H9 (cell line): ENCODE measurements around the gene MYOF. TPM values are rescaled to one million over a fixed set of nuclear protein-coding genes. Genes with fewer than 3 reads are reported as not detected.

Experiments used
- DNase-seq: peaks from one replicate; pipeline ENCODE4 v3.0.0-alpha.2; 2017
- H2AFZ ChIP-seq: one replicate; pipeline ENCODE4 v1.6.1; 2013; ENCODE audit warnings: mild to moderate bottlenecking, low read length, control low read depth, moderate library complexity
- H2AK5ac ChIP-seq: 2 replicates; pipeline ENCODE4 v1.6.1; 2013; ENCODE audit warnings: low read length, control low read depth, mixed read lengths; ENCODE audit not compliant: insufficient read length
- H2BK120ac ChIP-seq: one replicate; pipeline ENCODE4 v1.6.1; 2013; ENCODE audit warnings: low read depth, mild to moderate bottlenecking, low read length, control low read depth, inconsistent platforms; ENCODE audit not compliant: poor library complexity, severe bottlenecking
- H2BK12ac ChIP-seq: 2 replicates; pipeline ENCODE4 v1.6.1; 2013; ENCODE audit warnings: low read length, control low read depth, mixed read lengths, low read depth; ENCODE audit not compliant: insufficient read length
- H2BK15ac ChIP-seq: 2 replicates; pipeline ENCODE4 v1.6.1; 2013; ENCODE audit warnings: low read depth, low read length, control low read depth
- H2BK20ac ChIP-seq: one replicate; pipeline ENCODE4 v1.6.1; 2013; ENCODE audit warnings: low read depth, mild to moderate bottlenecking, low read length, control low read depth, inconsistent platforms; ENCODE audit not compliant: poor library complexity, severe bottlenecking
- H2BK5ac ChIP-seq: 2 replicates; pipeline ENCODE4 v1.6.1; 2013; ENCODE audit warnings: low read length, control low read depth, mixed read lengths; ENCODE audit not compliant: insufficient read length
- H3K14ac ChIP-seq: 2 replicates; pipeline ENCODE4 v1.6.1; 2013; ENCODE audit warnings: low read length, control low read depth; ENCODE audit not compliant: insufficient read depth
- H3K18ac ChIP-seq: 2 replicates; pipeline ENCODE4 v1.6.1; 2013; ENCODE audit warnings: low read depth, mild to moderate bottlenecking, mixed read lengths, low read length, control low read depth; ENCODE audit not compliant: insufficient read length
- H3K23ac ChIP-seq: 2 replicates; pipeline ENCODE4 v1.6.1; 2013; ENCODE audit warnings: low read length, control low read depth, mixed read lengths, low read depth; ENCODE audit not compliant: insufficient read length
- H3K23me2 ChIP-seq: 2 replicates; pipeline ENCODE4 v1.6.1; 2013; ENCODE audit warnings: low read depth, mild to moderate bottlenecking, mixed read lengths, low read length, control low read depth; ENCODE audit not compliant: insufficient read length, poor library complexity, severe bottlenecking
- H3K27ac ChIP-seq: 2 replicates; pipeline ENCODE4 v1.5.1; 2013; ENCODE audit warnings: low read length, control low read depth, mixed read lengths, low read depth; ENCODE audit not compliant: insufficient read length
- H3K27me3 ChIP-seq: 2 replicates; pipeline ENCODE4 v1.6.1; 2013; ENCODE audit warnings: low read length, control low read depth, inconsistent platforms; ENCODE audit not compliant: insufficient read depth
- H3K4ac ChIP-seq: 2 replicates; pipeline ENCODE4 v1.6.1; 2013; ENCODE audit warnings: low read depth, mild to moderate bottlenecking, control low read depth, inconsistent platforms, low read length, moderate library complexity
- H3K4me1 ChIP-seq: 2 replicates; pipeline ENCODE4 v1.6.1; 2013; ENCODE audit warnings: low read length, control low read depth, inconsistent platforms; ENCODE audit not compliant: insufficient read depth
- H3K4me2 ChIP-seq: 2 replicates; pipeline ENCODE4 v1.6.1; 2013; ENCODE audit warnings: low read length, control low read depth, mixed read lengths; ENCODE audit not compliant: insufficient read length, insufficient read depth
- H3K56ac ChIP-seq: 2 replicates; pipeline ENCODE4 v1.6.1; 2013; ENCODE audit warnings: low read depth, mild to moderate bottlenecking, mixed read lengths, low read length, control low read depth; ENCODE audit not compliant: insufficient read length
- H3K79me1 ChIP-seq: 2 replicates; pipeline ENCODE4 v1.6.1; 2013; ENCODE audit warnings: low read depth, mild to moderate bottlenecking, moderate library complexity, low read length, control low read depth, inconsistent platforms; ENCODE audit not compliant: insufficient read depth, poor library complexity, severe bottlenecking
- H3K79me2 ChIP-seq: 2 replicates; pipeline ENCODE4 v1.6.1; 2013; ENCODE audit warnings: low read length, control low read depth, inconsistent platforms; ENCODE audit not compliant: insufficient read depth
- H3K9ac ChIP-seq: 2 replicates; pipeline ENCODE4 v1.6.1; 2013; ENCODE audit warnings: low read length, control low read depth, mixed read lengths; ENCODE audit not compliant: insufficient read length; ENCODE audit errors: extremely low read depth
- H3K9me3 ChIP-seq: one replicate; pipeline ENCODE4 v1.6.1; 2013; ENCODE audit warnings: low read depth, low read length, inconsistent platforms; ENCODE audit not compliant: control insufficient read depth
- H3T11ph ChIP-seq: one replicate; pipeline ENCODE4 v1.6.1; 2013; ENCODE audit warnings: mild to moderate bottlenecking, low read length, control low read depth, inconsistent platforms
- H4K20me1 ChIP-seq: one replicate; pipeline ENCODE4 v1.6.1; 2013; ENCODE audit not compliant: control insufficient read depth, insufficient read length, insufficient read depth
- H4K5ac ChIP-seq: 2 replicates; pipeline ENCODE4 v1.6.1; 2013; ENCODE audit warnings: low read depth, mild to moderate bottlenecking, mixed read lengths, low read length, control low read depth; ENCODE audit not compliant: insufficient read length
- H4K8ac ChIP-seq: replicated peaks from 2 replicates; pipeline ENCODE4 v1.6.1; 2013; ENCODE audit warnings: low read length, control low read depth, mixed read lengths, low read depth; ENCODE audit not compliant: insufficient read length
- H4K91ac ChIP-seq: 2 replicates; pipeline ENCODE4 v1.6.1; 2013; ENCODE audit warnings: low read depth, mild to moderate bottlenecking, moderate library complexity, mixed read lengths, low read length, control low read depth; ENCODE audit not compliant: insufficient read length
- H3K27ac Mint-ChIP-seq, 3 experiments: 2 replicates in 2 of 3; 3 replicates in 1 of 3; pipeline ENCODE4 v1.8.0; 2020 to 2021; ENCODE audit warnings: mixed read lengths in 3 of 3, mild to moderate bottlenecking in 1 of 3, moderate library complexity in 1 of 3
- H3K27me3 Mint-ChIP-seq: 2 replicates; pipeline ENCODE4 v1.8.0; 2021; ENCODE audit warnings: low read depth, mild to moderate bottlenecking, moderate library complexity, mixed read lengths
- H3K36me3 Mint-ChIP-seq, 3 experiments: 2 replicates in 2 of 3; 3 replicates in 1 of 3; pipeline ENCODE4 v1.8.0; 2020 to 2021; ENCODE audit warnings: low read depth in 3 of 3, mixed read lengths in 3 of 3; ENCODE audit not compliant: insufficient read depth in 1 of 3
- H3K4me1 Mint-ChIP-seq, 2 experiments: 2 replicates each; pipeline ENCODE4 v1.8.0; 2020; ENCODE audit warnings: mixed read lengths in 2 of 2
- H3K4me3 Mint-ChIP-seq, 2 experiments: 2 replicates in 1 of 2; 3 replicates in 1 of 2; pipeline ENCODE4 v1.8.0; 2020 to 2021; ENCODE audit warnings: mild to moderate bottlenecking in 2 of 2, mixed read lengths in 2 of 2, moderate library complexity in 1 of 2
- H3K9me3 Mint-ChIP-seq, 2 experiments: 2 replicates in 1 of 2; 3 replicates in 1 of 2; pipeline ENCODE4 v1.8.0; 2020; ENCODE audit warnings: mild to moderate bottlenecking in 2 of 2, mixed read lengths in 2 of 2, moderate library complexity in 1 of 2
- CTCF ChIP-seq: fragments of 200-600 bp; sonication (generic); conservative IDR thresholded peaks from 3 replicates; pipeline ENCODE4 v1.8.0; 2021; ENCODE audit warnings: antibody characterized with exemption, mild to moderate bottlenecking
- WGBS: extraction: QIAGEN DNeasy Blood & Tissue Kit; methylation state at CpG from one replicate; pipeline ENCODE4 v1.1.7; 2013; ENCODE audit warnings: missing lambda C conversion rate, low lambda C conversion rate, mixed read lengths; ENCODE audit not compliant: insufficient read length; ENCODE audit errors: extremely low coverage; 5-methylcytosine and 5-hydroxymethylcytosine counted together
- total RNA-seq: library from RNA; stranded (reverse); gene quantifications from 2 replicates; pipeline ENCODE4 v1.2.1, GENCODE V29; 2021

MYOF gene
- total RNA-seq, 1 experiment from 2014 or later: 2.8 TPM

GRCh38 chr10:93412801-93413200 is 69.3 kb downstream of the MYOF start:
- H2BK20ac ChIP-seq: no peak overlapping the region
- H3K27me3 Mint-ChIP-seq: peaks cover 3% of the 10 kb centered on the region; the same call in 1 of the 2 replicates
- H3K4ac ChIP-seq: no peak overlapping the region
- no peak overlapping the region for H3K4me3 Mint-ChIP-seq
- DNase-seq: no peak
- no peaks in the 10 kb centered on the region; a peak in 1 of 5 replicates for H3K9me3 Mint-ChIP-seq
- H3K23ac ChIP-seq: no peak overlapping the region
- no peak overlapping the region for H4K8ac ChIP-seq
- no peak overlapping the region for H2AK5ac ChIP-seq
- H3T11ph ChIP-seq: no peak overlapping the region
- no peak overlapping the region for H2BK15ac ChIP-seq
- H3K4me1 ChIP-seq: no peaks in the 10 kb centered on the region; the same call in 1 of the 2 replicates
- no peak overlapping the region for H3K4me2 ChIP-seq
- no peak overlapping the region for H3K14ac ChIP-seq
- no peaks in the 10 kb centered on the region for H3K79me1 ChIP-seq
- H4K5ac ChIP-seq: no peak overlapping the region
- no peaks in the 10 kb centered on the region for H3K79me2 ChIP-seq
- no peaks in the 10 kb centered on the region for H3K27me3 ChIP-seq
- H4K91ac ChIP-seq: no peak overlapping the region
- no peaks in the 10 kb centered on the region for H4K20me1 ChIP-seq
- no peak overlapping the region for H3K56ac ChIP-seq
- no peak overlapping the region for H3K18ac ChIP-seq
- WGBS: no CpG with 5 or more reads among the region's 7 CpGs
- no peak overlapping the region for H2AFZ ChIP-seq
- no peaks in the 10 kb centered on the region for H3K9me3 ChIP-seq
- H3K9ac ChIP-seq: no peak overlapping the region
- no peak overlapping the region for H3K27ac ChIP-seq
- H2BK120ac ChIP-seq: no peak overlapping the region
- H2BK5ac ChIP-seq: no peak overlapping the region
- no peaks in the 10 kb centered on the region; a peak in 2 of 7 replicates for H3K36me3 Mint-ChIP-seq
- no peak overlapping the region for H2BK12ac ChIP-seq
- no peaks in the 10 kb centered on the region for H3K23me2 ChIP-seq
- no peak for TF ChIP-seq CTCF
- no peak overlapping the region for H3K27ac Mint-ChIP-seq
- H3K4me1 Mint-ChIP-seq: peaks cover 3 to 7% of the 10 kb centered on the region in 2 experiments
